Superior temporal gyrus (tissue), 1 donor: ENCODE results near the gene SLC39A12.

Experiments
- DNase-seq: peaks from one replicate; pipeline ENCODE4 v3.0.0-alpha.2; 2016; ENCODE audit errors: extremely low spot score

Gene SLC39A12

GRCh38 chr10:17963431-17963830 lies 11.7 kb downstream of the SLC39A12 start:
- no peak for DNase-seq

DNA sequence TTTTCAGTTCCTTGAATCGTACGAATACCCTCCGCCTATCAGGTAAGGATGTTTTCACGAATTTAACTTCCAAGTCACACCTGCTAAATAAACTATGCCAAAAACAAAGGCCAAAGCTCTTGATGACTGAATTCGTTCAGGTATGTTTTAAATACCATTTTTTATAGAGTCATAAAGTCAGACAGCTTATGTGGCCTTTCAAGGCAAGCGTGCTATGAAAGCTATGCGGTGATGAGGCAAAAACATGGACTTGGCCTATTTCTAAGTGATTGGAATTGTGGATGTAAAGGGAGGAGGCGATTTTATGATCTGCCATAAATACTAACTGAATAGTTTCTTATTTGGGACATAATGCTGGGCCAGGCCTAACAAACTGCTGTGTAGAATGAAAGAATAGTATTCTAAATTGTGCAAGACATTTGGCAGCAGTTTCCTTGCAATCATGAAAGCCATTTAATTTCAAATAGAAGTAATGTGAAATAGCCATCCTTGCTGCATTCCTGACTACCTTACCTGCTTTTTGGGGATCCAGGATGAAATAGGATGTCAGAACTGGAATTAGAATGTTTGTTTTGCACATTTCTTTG lies 14.0 kb downstream of the SLC39A12 start:
- DNase-seq: no peak

- DNase-seq: no peak
Observed at GRCh38 chr10:17974505-17974904, 22.8 kb downstream of the SLC39A12 start.

- DNase-seq: no peak
Observed at GRCh38 chr10:17980846-17981565, 29.3 kb downstream of the SLC39A12 start.

- no peak for DNase-seq
Observed at GRCh38 chr10:17981766-17982380, 30.2 kb downstream of the SLC39A12 start.

DNA sequence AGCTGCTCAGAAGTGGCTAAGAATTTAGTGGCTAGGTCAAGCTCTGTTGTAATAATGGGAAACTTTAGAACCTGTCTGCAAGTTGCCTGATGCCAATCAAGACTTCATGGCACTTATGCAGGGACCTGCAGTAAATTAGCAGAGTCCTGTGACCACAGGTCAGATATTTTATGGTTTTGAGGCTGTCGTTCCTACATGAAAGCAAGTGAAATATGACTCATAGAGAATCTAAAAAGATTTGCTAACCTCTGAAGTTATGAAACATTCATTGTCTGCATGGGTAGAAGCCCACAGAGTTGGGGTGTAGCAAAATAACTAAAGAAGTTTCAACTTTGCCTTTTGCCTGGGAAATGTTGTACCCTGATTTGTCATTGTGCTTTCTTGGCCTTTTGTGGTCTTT lies 32.3 kb downstream of the SLC39A12 start:
- DNase-seq: no peak

GRCh38 chr10:17984563-17984962 lies 32.8 kb downstream of the SLC39A12 start:
- DNase-seq: no peak

- DNase-seq: peak; percentile 60
Observed at GRCh38 chr10:17989908-17990767, 38.4 kb downstream of the SLC39A12 start.

GRCh38 chr10:17992266-17992665 lies 40.5 kb downstream of the SLC39A12 start:
- no peak for DNase-seq

DNA sequence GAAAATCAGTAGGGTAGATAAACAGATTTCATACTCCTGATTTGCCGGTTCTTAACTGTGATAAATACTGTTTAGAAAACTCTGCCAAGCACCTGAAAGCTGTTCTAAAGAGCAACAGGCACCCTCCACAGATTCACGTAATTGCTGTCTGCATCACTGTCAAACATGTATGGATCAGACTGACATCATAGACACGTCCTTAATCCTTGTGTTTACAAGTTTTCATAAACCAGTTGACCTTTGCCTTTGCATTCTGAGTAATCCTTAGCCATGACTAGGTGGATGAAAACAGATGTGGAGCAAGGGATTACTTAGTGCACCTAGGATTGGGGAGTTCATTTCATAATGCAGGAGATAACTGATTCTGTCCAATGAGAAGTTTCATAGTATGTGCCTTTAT lies 41.6 kb downstream of the SLC39A12 start:
- no peak for DNase-seq

DNA sequence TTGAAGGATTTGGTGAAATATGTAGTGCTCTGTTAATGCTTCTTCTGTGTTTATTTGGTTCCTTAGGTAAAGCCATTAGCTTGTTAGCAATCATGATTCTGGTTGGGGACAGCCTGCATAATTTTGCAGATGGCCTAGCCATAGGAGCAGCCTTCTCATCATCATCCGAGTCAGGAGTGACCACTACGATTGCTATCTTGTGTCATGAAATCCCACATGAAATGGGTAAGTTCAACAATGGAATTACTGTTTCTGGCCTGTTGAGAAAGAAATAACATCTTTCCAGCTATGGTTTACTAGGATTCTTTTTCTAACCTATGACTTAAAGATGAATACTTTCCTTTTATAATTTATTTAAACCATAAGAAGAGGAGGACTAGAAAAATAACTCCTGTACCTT lies 48.9 kb downstream of the SLC39A12 start:
- no peak for DNase-seq

GRCh38 chr10:18005445-18005780 lies 53.7 kb downstream of the SLC39A12 start:
- no peak for DNase-seq

DNA sequence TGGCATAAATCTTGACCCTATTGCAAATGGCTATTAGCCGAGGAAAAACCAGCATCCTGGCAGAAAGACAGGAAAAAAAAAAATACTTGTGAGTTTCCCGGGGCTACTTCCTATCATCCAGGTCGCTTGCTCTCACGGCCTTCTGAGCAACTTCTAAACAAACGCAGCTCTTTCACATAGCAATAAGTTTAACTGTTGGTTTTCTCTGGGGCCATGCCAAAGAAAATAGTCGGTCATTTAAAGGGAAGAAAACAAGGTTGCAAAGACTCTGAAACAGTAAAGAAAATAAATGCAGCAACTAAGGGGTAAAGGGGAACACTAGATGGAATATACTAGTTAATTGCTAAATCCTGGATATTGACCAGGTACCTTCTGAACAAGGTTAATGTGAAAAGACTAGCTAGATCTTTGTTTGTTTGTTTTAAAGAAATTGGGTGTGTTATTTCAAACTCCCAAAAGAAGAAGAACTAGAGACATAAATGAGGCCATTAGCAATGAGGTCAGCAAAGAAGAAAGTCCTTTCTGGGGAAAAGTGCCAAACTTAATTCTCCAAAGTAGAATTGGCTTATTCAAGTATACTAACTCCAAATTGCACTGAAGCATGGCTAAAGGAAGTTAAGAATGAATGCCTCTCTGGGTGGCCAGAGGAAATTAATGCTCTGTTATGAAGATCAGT lies 54.2 kb downstream of the SLC39A12 start:
- DNase-seq: no peak

GRCh38 chr10:18008986-18009385 lies 57.3 kb downstream of the SLC39A12 start:
- no peak for DNase-seq

DNA sequence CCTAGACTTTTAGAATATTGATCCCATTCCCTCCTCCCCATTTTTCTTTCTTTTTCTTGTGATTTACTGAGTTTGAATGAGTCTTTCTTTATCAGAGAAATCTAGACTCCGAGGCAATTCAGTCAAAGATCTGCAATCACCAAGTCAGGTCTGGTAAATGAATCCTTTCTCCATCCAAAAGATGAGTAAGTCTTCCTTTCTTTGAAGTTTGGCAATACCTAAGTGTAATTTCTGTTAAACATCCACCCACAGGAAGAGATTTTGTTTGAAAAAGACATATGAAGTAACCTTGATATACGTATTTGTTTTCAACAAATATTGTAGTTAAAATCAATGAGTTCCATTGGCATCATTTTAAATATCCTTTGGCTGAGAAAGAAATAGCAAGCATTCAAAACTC lies 58.3 kb downstream of the SLC39A12 start:
- no peak for DNase-seq

DNA sequence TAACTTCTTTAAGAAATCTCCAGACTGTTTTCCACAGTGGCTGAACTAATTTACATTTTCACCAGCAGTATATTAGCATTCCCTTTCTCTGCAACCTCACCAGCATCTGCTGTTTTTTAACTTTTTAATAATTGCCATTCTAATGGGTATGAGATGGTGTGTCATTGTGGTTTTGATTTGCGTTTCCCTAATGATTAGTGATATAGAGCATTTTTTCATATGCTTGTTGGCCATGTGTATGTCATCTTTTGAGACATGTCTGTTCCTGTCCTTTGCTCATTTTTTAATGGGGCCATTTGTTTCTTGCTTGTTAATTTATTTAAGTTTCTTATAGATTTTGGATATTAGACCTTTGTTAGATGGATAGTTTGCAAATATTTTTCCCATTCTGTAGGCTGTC lies 68.8 kb downstream of the SLC39A12 start:
- DNase-seq: no peak

GRCh38 chr10:18021725-18022480 lies 70.2 kb downstream of the SLC39A12 start:
- DNase-seq: no peak

DNA sequence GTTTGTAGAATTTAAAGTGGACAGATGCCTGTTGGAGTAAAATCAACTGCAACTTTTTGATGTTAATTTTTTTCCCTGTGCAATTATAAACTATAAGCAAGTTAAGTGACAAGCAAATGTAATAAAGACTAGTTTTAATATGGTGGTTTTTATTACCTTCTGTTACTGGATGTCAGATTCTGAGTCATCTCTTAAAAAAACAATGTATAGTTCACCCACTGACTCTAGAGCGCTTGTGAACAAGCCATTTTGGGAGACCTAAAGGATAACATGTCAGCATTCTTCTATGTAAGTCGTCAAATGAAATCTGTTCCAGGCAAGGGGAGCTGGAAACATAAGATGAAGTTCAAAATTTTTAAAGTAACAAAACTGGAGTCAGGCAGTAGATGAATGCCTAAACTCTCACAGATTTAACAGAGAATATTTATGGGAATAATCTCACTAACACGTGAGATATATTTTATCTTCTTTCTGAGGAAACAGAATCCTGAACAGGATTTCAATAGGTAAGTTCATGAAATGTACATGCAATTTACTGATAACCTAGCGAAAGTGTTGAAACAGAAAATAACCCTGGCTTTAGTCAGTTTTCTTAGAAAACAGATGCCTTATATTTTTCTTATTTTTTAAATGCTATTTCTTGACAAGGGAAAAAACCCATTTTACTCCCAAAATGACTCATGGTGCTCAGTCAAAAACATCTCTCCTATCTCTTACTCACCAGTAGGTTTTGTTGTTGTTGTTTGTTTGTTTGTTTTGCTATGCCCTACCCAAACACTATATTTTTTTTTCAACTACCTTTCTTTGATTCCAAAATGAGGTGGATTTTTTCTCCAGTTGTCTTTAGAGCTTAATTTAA lies 91.7 kb downstream of the SLC39A12 start:
- no peak for DNase-seq

DNA sequence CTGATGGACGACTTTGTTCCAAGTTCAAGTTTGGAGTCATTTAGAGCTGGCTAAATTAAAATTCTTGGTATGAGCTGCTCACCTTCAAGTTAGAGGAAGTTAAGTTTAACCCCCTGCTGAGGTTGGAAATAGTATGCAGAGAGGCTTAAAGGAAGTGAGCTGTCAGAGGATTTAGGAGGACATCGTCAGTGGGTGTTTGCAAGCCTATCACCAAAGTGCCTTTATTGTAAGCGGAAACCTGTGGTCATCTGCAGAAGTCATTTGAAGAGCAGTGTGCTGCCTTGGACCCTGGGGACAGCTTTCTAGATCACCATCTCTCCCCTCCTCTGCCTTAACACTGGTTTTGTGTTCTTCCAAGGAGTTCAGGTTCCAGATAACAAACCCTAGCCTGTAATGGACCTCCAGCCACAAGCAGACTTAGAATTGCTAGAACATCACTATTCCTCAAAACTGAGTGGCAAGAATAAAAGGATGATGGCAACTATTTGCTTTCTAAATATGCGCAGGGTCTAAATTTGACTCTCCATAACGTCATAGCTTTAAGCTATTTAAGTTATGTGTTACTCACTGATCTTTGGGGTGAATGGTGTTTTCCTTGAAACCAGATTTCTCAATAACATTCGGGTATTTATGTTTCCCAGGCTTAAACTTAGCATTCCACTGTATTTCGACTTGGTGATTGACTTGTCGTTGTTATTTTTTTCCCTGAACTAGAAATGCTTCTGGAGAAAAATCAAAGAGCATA lies 93.4 kb downstream of the SLC39A12 start:
- DNase-seq: no peak
